ENCODE data around the gene CABP2. TPM values are rescaled to one million over a fixed set of nuclear protein-coding genes. Genes with fewer than 3 reads are reported as not detected.
"Not testable (repeated sequence)": the region's sequence is repeated elsewhere in the genome, so short reads cannot be mapped to it uniquely, and the experiment has no call there.

CABP2 gene
- total RNA-seq, 1 donor: not detected

- no peak for DNase-seq (ENCODE audit: low read depth in 2 of 3, low spot score in 2 of 3)
Measured at GRCh38 chr11:67482275-67482826, 40.9 kb downstream of the CABP2 start.

GRCh38 chr11:67477344-67478050 is 45.7 kb downstream of the CABP2 start:
- DNase-seq (ENCODE audit: low read depth in 2 of 3, low spot score in 2 of 3): not testable (repeated sequence)

- DNase-seq (ENCODE audit: low read depth in 2 of 3, low spot score in 2 of 3): not testable (repeated sequence)
Measured at GRCh38 chr11:67476692-67477091, 46.6 kb downstream of the CABP2 start.

GRCh38 chr11:67472882-67473281 is 50.4 kb downstream of the CABP2 start:
- DNase-seq (ENCODE audit: low read depth in 2 of 3, low spot score in 2 of 3): no peak

- DNase-seq (ENCODE audit: low read depth in 2 of 3, low spot score in 2 of 3): no peak
Measured at GRCh38 chr11:67470337-67471002, 52.8 kb downstream of the CABP2 start.

DNA sequence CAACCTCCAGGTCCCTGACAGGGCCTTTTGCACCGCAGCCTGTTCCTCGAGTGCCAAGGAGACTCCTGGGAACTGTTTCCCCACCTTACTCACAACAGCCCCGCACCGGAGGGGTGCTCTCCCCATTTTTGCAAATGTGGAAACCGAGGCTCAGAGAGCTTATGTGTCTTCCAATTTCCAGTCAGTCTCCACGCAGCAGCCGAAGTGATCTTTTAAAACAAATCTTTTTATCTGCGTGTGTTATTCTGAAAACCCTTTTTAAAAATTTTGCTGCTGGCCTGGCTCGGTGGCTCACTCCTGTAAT is 53.8 kb downstream of the CABP2 start:
- no peak for DNase-seq (ENCODE audit: low read depth in 2 of 3, low spot score in 2 of 3)

Small RNA genes within 50 kb of the gene (small RNA-seq; reads per million reads assigned to genes)
- gene MIR6752: not detected

Other genes starting within 250 kb of the CABP2 start
- 77.8 TPM for gene ANKRD13D, start 234.1 kb downstream of the CABP2 start, total RNA-seq
- 28.0 TPM for gene SSH3, start 219.9 kb downstream of the CABP2 start, total RNA-seq
- gene POLD4, start 169.9 kb downstream of the CABP2 start, total RNA-seq: 56.6 TPM
- gene CLCF1, start 149.8 kb downstream of the CABP2 start, total RNA-seq: 0.81 TPM
- 28.3 TPM for gene RAD9A, start 131.5 kb downstream of the CABP2 start, total RNA-seq
- 328 TPM for gene PPP1CA, start 121.6 kb downstream of the CABP2 start, total RNA-seq
- gene TBC1D10C, start 119.4 kb downstream of the CABP2 start, total RNA-seq: 73.2 TPM
- 3.0 TPM for gene CARNS1, start 107.8 kb downstream of the CABP2 start, total RNA-seq
- gene RPS6KB2, start 95.0 kb downstream of the CABP2 start, total RNA-seq: 63.0 TPM
- 230 TPM for gene PTPRCAP, start 85.8 kb downstream of the CABP2 start, total RNA-seq
- gene CORO1B, start 80.0 kb downstream of the CABP2 start, total RNA-seq: 120 TPM
- 0.27 TPM for gene GPR152, start 70.7 kb downstream of the CABP2 start, total RNA-seq
- 1.6 TPM for gene CABP4, start 68.1 kb downstream of the CABP2 start, total RNA-seq
- gene TMEM134, start 54.2 kb downstream of the CABP2 start, total RNA-seq: 30.4 TPM
- 141 TPM for gene AIP, start 40.4 kb downstream of the CABP2 start, total RNA-seq
- 21.0 TPM for gene PITPNM1, start 18.1 kb downstream of the CABP2 start, total RNA-seq
- 42.5 TPM for gene CDK2AP2, start 15.3 kb downstream of the CABP2 start, total RNA-seq
- gene GSTP1, start 60.4 kb upstream of the CABP2 start, total RNA-seq: 593 TPM
- gene NDUFV1, start 83.5 kb upstream of the CABP2 start, total RNA-seq: 234 TPM
- gene NUDT8, start 106.5 kb upstream of the CABP2 start, total RNA-seq: 19.9 TPM
- gene TBX10, start 116.3 kb upstream of the CABP2 start, total RNA-seq: not detected
- gene ACY3, start 127.3 kb upstream of the CABP2 start, total RNA-seq: 13.7 TPM
- under 0.01 TPM for gene ALDH3B2, start 151.2 kb upstream of the CABP2 start, total RNA-seq